Smooth muscle cell (in vitro differentiated cells): ENCODE data around the gene UBE2Q1. TPM values are rescaled to one million over a fixed set of nuclear protein-coding genes. Genes with fewer than 3 reads are reported as not detected.

ENCODE experiments used
- DNase-seq: peaks from one replicate; lab custom pipeline; 2025; ENCODE audit not compliant: unreplicated experiment; lab: John Stamatoyannopoulos, UW
- H2AFZ ChIP-seq: fragments of 200-600 bp; sonication (generic); 2 replicates; pipeline ENCODE4 v1.6.0; 2016; ENCODE audit warnings: antibody characterized with exemption, low read depth, mild to moderate bottlenecking
- H3F3A ChIP-seq: fragments of 200-600 bp; sonication (generic); 2 replicates; pipeline ENCODE4 v1.6.0; 2017; ENCODE audit warnings: antibody characterized with exemption, low read depth
- H3K27ac ChIP-seq: fragments of 200-600 bp; sonication (generic); 2 replicates; pipeline ENCODE4 v1.5.1; 2016; ENCODE audit warnings: low read depth, mild to moderate bottlenecking
- H3K27me3 ChIP-seq: fragments of 200-600 bp; sonication (generic); 2 replicates; pipeline ENCODE4 v1.6.1; 2016; ENCODE audit warnings: low read depth, mild to moderate bottlenecking
- H3K36me3 ChIP-seq: fragments of 200-600 bp; sonication (generic); 2 replicates; pipeline ENCODE4 v1.5.1; 2016; ENCODE audit warnings: low read depth
- H3K4me1 ChIP-seq: fragments of 200-600 bp; sonication (generic); 2 replicates; pipeline ENCODE4 v1.5.1; 2016; ENCODE audit warnings: low read depth
- H3K4me2 ChIP-seq: fragments of 200-600 bp; sonication (generic); 2 replicates; pipeline ENCODE4 v1.6.0; 2016; ENCODE audit warnings: mild to moderate bottlenecking
- H3K4me3 ChIP-seq: fragments of 200-600 bp; sonication (generic); 2 replicates; pipeline ENCODE4 v1.5.1; 2016; ENCODE audit warnings: mild to moderate bottlenecking
- H3K79me2 ChIP-seq: fragments of 200-600 bp; sonication (generic); 2 replicates; pipeline ENCODE4 v1.6.0; 2016; ENCODE audit warnings: low read depth, mild to moderate bottlenecking
- H3K9ac ChIP-seq: fragments of 200-600 bp; sonication (generic); 2 replicates; pipeline ENCODE4 v1.6.0; 2016; ENCODE audit warnings: low read depth
- H3K9me3 ChIP-seq: fragments of 200-600 bp; sonication (generic); replicated peaks from 2 replicates; pipeline ENCODE4 v1.5.1; 2016; ENCODE audit warnings: low read depth
- H4K20me1 ChIP-seq: fragments of 200-600 bp; sonication (generic); 2 replicates; pipeline ENCODE4 v1.6.0; 2016; ENCODE audit warnings: low read depth
- WGBS: methylation state at CpG from one replicate; pipeline ENCODE4 v1.1.7; 2016; ENCODE audit warnings: low lambda C conversion rate; 5-methylcytosine and 5-hydroxymethylcytosine counted together
- polyA plus RNA-seq: library from polyadenylated mRNA; unstranded; fragments of >200 nt; fragmentation: Nextera tagmentation; extraction: Ambion mirVana; gene quantifications from 2 replicates; pipeline ENCODE4 v1.2.1, GENCODE V29; 2016
- total RNA-seq: library from RNA; depleted of rRNA; stranded (reverse); fragments of >200 nt; gene quantifications from 2 replicates; pipeline ENCODE4 v1.2.3, GENCODE V29; 2014
- TF ChIP-seq, protein P1 (sequence below): fragments of 200-600 bp; sonication (generic); IDR thresholded peaks from 2 replicates; pipeline ENCODE4 v1.5.1; 2017; ENCODE audit warnings: borderline replicate concordance, mild to moderate bottlenecking, antibody characterized with exemption; ENCODE audit not compliant: insufficient read depth, poor library complexity, severe bottlenecking

The UBE2Q1 gene
- total and polyA plus RNA-seq, 2 experiments from 2014 or later: 15.1 to 37.9 TPM

- WGBS: 92% methylated on average over 10 of the region's 10 CpGs
- peaks cover 26% of the 10 kb centered on the region for H3K27me3 ChIP-seq
- no peak overlapping the region for H3K4me3 ChIP-seq
- H3K9ac ChIP-seq: no peak overlapping the region
- H3K36me3 ChIP-seq: no peaks in the 10 kb centered on the region
- H3K4me2 ChIP-seq: no peak overlapping the region
- no peak overlapping the region for H3K27ac ChIP-seq
- no peaks in the 10 kb centered on the region for H3K9me3 ChIP-seq
- TF ChIP-seq, protein P1, sequence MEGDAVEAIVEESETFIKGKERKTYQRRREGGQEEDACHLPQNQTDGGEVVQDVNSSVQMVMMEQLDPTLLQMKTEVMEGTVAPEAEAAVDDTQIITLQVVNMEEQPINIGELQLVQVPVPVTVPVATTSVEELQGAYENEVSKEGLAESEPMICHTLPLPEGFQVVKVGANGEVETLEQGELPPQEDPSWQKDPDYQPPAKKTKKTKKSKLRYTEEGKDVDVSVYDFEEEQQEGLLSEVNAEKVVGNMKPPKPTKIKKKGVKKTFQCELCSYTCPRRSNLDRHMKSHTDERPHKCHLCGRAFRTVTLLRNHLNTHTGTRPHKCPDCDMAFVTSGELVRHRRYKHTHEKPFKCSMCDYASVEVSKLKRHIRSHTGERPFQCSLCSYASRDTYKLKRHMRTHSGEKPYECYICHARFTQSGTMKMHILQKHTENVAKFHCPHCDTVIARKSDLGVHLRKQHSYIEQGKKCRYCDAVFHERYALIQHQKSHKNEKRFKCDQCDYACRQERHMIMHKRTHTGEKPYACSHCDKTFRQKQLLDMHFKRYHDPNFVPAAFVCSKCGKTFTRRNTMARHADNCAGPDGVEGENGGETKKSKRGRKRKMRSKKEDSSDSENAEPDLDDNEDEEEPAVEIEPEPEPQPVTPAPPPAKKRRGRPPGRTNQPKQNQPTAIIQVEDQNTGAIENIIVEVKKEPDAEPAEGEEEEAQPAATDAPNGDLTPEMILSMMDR: no peak
- H3K79me2 ChIP-seq: no peaks in the 10 kb centered on the region
- H4K20me1 ChIP-seq: no peaks in the 10 kb centered on the region
- no peaks in the 10 kb centered on the region for H3F3A ChIP-seq
- no peak overlapping the region for H2AFZ ChIP-seq
- no peak for DNase-seq
- peaks cover 4% of the 10 kb centered on the region for H3K4me1 ChIP-seq
These were observed 14.2 kb upstream of the UBE2Q1 start for GRCh38 chr1:154572468-154573167.

GRCh38 chr1:154571964-154572288, 13.5 kb upstream of the UBE2Q1 start:
- no peak overlapping the region for H3K27ac ChIP-seq
- peaks cover 4% of the 10 kb centered on the region for H3K4me1 ChIP-seq
- no peaks in the 10 kb centered on the region for H4K20me1 ChIP-seq
- H3K9me3 ChIP-seq: no peaks in the 10 kb centered on the region
- H3K4me3 ChIP-seq: no peak overlapping the region
- no peak overlapping the region for H3K4me2 ChIP-seq
- DNase-seq: no peak
- H3F3A ChIP-seq: no peaks in the 10 kb centered on the region
- TF ChIP-seq, protein P1: no peak
- WGBS: 93% methylated on average over 29 of the region's 29 CpGs
- H3K79me2 ChIP-seq: no peaks in the 10 kb centered on the region
- no peak overlapping the region for H3K9ac ChIP-seq
- H2AFZ ChIP-seq: no peak overlapping the region
- peaks cover 33% of the 10 kb centered on the region for H3K27me3 ChIP-seq
- no peaks in the 10 kb centered on the region for H3K36me3 ChIP-seq

DNA sequence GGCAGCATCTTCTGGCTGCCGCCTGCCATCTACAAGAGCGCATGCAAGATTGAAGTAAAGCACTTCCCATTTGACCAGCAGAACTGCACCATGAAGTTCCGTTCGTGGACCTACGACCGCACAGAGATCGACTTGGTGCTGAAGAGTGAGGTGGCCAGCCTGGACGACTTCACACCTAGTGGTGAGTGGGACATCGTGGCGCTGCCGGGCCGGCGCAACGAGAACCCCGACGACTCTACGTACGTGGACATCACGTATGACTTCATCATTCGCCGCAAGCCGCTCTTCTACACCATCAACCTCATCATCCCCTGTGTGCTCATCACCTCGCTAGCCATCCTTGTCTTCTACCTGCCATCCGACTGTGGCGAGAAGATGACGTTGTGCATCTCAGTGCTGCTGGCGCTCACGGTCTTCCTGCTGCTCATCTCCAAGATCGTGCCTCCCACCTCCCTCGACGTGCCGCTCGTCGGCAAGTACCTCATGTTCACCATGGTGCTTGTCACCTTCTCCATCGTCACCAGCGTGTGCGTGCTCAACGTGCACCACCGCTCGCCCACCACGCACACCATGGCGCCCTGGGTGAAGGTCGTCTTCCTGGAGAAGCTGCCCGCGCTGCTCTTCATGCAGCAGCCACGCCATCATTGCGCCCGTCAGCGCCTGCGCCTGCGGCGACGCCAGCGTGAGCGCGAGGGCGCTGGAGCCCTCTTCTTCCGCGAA, 12.9 kb upstream of the UBE2Q1 start:
- Histone ChIP-seq H4K20me1 (no peaks in the 10 kb centered on the region), H3K79me2 (no peaks in the 10 kb centered on the region), H3K36me3 (no peaks in the 10 kb centered on the region), H3K27ac (no peak overlapping the region), H3F3A (no peaks in the 10 kb centered on the region), H2AFZ (no peak overlapping the region), H3K4me3 (no peak overlapping the region), H3K4me1 (peaks cover 4% of the 10 kb centered on the region), H3K9me3 (no peaks in the 10 kb centered on the region), H3K27me3 (peaks cover 39% of the 10 kb centered on the region), H3K4me2 (no peak overlapping the region), H3K9ac (no peak overlapping the region)
- WGBS: 96% methylated on average over 53 of the region's 59 CpGs
- no peak for DNase-seq
- TF ChIP-seq, protein P1: no peak
